Measurements from ENCODE around the gene ABCB4. TPM values are rescaled to one million over a fixed set of nuclear protein-coding genes. Genes with fewer than 3 reads are reported as not detected.

ABCB4 gene
- total RNA-seq, 2 experiments from 2014 or later = not detected

GRCh38 chr7:87435546-87435945 lies 39.9 kb downstream of the ABCB4 start:
- Mint-ChIP-seq H3K36me3 (ENCODE audit: low read depth) (no peaks in the 10 kb centered on the region), H3K27ac (no peak overlapping the region), H3K9me3 (no peaks in the 10 kb centered on the region), H3K4me3 (no peak overlapping the region), H3K27me3 (peaks cover 7% of the 10 kb centered on the region), H3K4me1 (no peaks in the 10 kb centered on the region)
- ChIA-PET CTCF (interaction anchor here (0.6 to 1.6 kb wide), 3 partner anchors 14 to 415 kb away, joined by 3 to 4 read pairs (median 3); no protein-coding TSS in a partner anchor), POLR2A (no interaction called here)
- no peak for DNase-seq

DNA sequence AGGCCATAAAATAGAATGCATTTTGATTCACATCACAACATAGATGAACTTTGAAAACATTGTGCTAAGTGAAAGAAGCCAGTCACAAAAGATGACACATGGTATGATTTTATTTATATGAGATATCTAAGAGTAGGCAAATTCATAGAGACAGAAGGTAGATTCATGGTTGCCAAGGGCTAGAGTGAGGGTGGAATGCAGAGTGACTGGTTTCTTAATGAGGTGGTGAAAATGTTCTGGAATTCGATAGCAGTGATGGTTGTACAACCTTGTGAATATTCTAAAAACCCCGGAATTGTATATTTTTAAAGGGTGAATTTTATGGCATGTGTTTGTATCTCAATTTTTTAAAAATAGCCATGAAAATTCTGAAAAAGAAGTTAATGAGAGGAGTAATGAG lies 42.9 kb downstream of the ABCB4 start:
- no peak overlapping the region for H3K4me3 Mint-ChIP-seq
- POLR2A ChIA-PET = no interaction called here
- no peaks in the 10 kb centered on the region for H3K4me1 Mint-ChIP-seq
- no peak for DNase-seq
- H3K9me3 Mint-ChIP-seq = no peaks in the 10 kb centered on the region
- H3K27me3 Mint-ChIP-seq = peaks cover 13% of the 10 kb centered on the region
- no peak overlapping the region for H3K27ac Mint-ChIP-seq
- CTCF ChIA-PET = interaction anchor here (0.7 kb wide), 1 partner anchor 132 kb away, joined by 3 read pairs; no protein-coding TSS in a partner anchor
- no peaks in the 10 kb centered on the region for H3K36me3 Mint-ChIP-seq (ENCODE audit: low read depth)

DNA sequence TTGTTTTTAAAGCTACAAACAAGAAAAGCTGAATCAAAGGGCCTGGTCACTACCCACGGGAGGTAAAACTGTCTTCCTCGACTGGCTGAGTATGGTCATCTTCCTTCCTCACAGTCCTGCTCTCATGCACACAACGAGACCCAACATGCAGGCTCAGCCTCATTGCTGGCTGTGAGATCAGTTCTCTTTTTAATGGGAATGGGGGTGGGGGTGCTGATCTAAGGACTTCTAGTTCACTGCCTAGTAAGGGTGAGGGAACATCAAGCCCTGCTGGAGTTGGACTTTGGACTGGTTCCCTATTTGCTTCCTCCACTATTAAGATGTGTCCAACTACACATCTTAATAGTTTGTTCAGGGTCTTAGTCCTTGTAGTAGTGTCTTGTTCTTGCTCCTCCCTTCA lies 48.2 kb downstream of the ABCB4 start:
- ChIA-PET CTCF (no interaction called here), POLR2A (no interaction called here)
- H3K27ac Mint-ChIP-seq = no peak overlapping the region
- no peaks in the 10 kb centered on the region for H3K4me1 Mint-ChIP-seq
- DNase-seq = no peak
- no peaks in the 10 kb centered on the region for H3K36me3 Mint-ChIP-seq (ENCODE audit: low read depth)
- no peak overlapping the region for H3K4me3 Mint-ChIP-seq
- H3K27me3 Mint-ChIP-seq = peaks cover 15% of the 10 kb centered on the region
- no peaks in the 10 kb centered on the region for H3K9me3 Mint-ChIP-seq

GRCh38 chr7:87426160-87426559 lies 49.3 kb downstream of the ABCB4 start:
- Mint-ChIP-seq H3K27ac (no peak overlapping the region), H3K27me3 (peaks cover 15% of the 10 kb centered on the region), H3K4me3 (no peak overlapping the region), H3K9me3 (no peaks in the 10 kb centered on the region), H3K4me1 (no peaks in the 10 kb centered on the region), H3K36me3 (ENCODE audit: low read depth) (no peaks in the 10 kb centered on the region)
- CTCF ChIA-PET = no interaction called here
- DNase-seq = no peak
- POLR2A ChIA-PET = no interaction called here

- DNase-seq = no peak
- peaks cover 16% of the 10 kb centered on the region for H3K27me3 Mint-ChIP-seq
- ChIA-PET CTCF (interaction anchor here (1.4 kb wide), 1 partner anchor 10 kb away, joined by 3 read pairs; no protein-coding TSS in a partner anchor), POLR2A (no interaction called here)
- H3K9me3 Mint-ChIP-seq = no peaks in the 10 kb centered on the region
- no peak overlapping the region for H3K27ac Mint-ChIP-seq
- no peaks in the 10 kb centered on the region for H3K36me3 Mint-ChIP-seq (ENCODE audit: low read depth)
- H3K4me1 Mint-ChIP-seq = no peaks in the 10 kb centered on the region
- no peak overlapping the region for H3K4me3 Mint-ChIP-seq
Observed at GRCh38 chr7:87424075-87424474, 51.4 kb downstream of the ABCB4 start.

DNA sequence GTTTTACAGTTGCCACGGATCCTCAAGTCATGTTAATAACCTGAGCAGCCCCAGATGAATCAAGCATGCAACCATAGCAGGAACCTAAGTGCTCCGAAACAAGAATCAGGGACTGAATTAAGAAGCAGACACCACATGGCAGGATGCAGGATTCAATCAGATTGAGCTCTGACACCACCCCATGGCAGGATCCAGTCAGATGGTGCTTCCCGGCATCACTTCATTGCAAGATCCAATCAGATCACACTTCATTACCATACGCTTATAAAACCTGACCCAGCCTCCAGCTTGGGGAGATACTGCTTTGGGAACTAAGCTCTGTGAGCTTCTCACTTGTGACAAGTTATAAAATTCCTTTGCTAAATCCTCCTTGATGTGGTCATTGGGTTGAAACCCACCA lies 55.3 kb downstream of the ABCB4 start:
- Mint-ChIP-seq H3K4me3 (no peak overlapping the region), H3K9me3 (no peaks in the 10 kb centered on the region), H3K4me1 (no peaks in the 10 kb centered on the region), H3K36me3 (ENCODE audit: low read depth) (no peaks in the 10 kb centered on the region), H3K27ac (no peak overlapping the region), H3K27me3 (peaks cover 15% of the 10 kb centered on the region)
- POLR2A ChIA-PET = no interaction called here
- DNase-seq = no peak
- CTCF ChIA-PET = interaction anchor here (9.2 kb wide), 1 partner anchor 104 kb away, joined by 125 read pairs; no protein-coding TSS in a partner anchor

DNA sequence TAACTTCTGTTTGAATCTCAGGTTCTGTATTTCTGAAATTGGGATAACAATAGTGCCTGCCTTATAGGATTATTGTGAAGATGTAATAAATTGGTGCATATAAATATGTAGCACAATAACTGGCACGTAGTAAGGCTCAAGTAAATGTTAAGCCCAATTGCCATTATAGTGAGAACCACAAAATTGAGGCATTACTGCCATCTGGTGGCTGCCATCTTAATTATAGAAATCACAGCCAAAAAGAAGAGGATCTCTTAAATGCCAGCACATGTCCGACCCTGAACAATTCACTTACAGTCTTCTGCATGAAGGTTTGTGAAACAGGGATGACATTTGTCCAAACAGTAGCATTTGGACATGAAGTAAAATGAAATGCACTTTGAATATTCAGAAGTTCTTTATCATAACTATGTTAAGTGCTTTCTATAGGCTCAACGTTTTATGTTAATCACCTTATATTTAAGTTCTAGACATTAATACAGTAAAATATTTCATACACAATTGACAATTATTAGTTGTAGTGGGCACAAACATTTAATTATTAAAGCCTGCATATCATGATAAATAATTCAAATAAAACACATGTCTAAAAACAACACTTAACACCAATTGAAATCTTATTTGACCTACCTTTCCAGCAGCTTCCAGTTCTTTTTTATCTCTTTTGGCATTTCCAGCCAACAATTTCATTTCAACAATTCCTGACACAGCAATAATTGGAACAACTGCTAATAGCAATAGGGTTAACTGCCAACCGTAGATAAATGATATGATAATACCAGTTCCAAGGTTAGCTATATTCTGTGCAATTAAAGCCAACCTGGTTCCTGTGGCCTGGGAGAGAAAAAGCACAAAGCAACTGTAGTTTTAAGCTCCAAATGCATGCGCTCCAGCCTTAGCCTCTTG lies 58.5 kb downstream of the ABCB4 start:
- CTCF ChIA-PET = interaction anchor here (0.6 to 9.2 kb wide), 11 partner anchors 8 to 181 kb away, joined by 3 to 125 read pairs (median 4); partner anchors contain the start of gene CROT
- Mint-ChIP-seq H3K4me3 (no peak overlapping the region), H3K9me3 (no peaks in the 10 kb centered on the region), H3K36me3 (ENCODE audit: low read depth) (no peaks in the 10 kb centered on the region), H3K27me3 (peaks cover 10% of the 10 kb centered on the region), H3K27ac (no peak overlapping the region), H3K4me1 (no peaks in the 10 kb centered on the region)
- peak; percentile 66 for DNase-seq
- POLR2A ChIA-PET = no interaction called here

GRCh38 chr7:87414794-87415188 lies 60.7 kb downstream of the ABCB4 start:
- ChIA-PET POLR2A (interaction anchor here (1.2 kb wide), 1 partner anchor 68 kb away, joined by 3 read pairs; no protein-coding TSS in a partner anchor), CTCF (interaction anchor here (1.0 to 9.2 kb wide), 7 partner anchors 9 to 106 kb away, joined by 3 to 125 read pairs (median 4); no protein-coding TSS in a partner anchor)
- Mint-ChIP-seq H3K4me3 (no peak overlapping the region), H3K27me3 (peaks cover 8% of the 10 kb centered on the region), H3K4me1 (no peaks in the 10 kb centered on the region), H3K27ac (no peak overlapping the region), H3K9me3 (no peaks in the 10 kb centered on the region), H3K36me3 (ENCODE audit: low read depth) (no peaks in the 10 kb centered on the region)
- no peak for DNase-seq

- Mint-ChIP-seq H3K4me1 (no peaks in the 10 kb centered on the region), H3K36me3 (ENCODE audit: low read depth) (no peaks in the 10 kb centered on the region), H3K9me3 (no peaks in the 10 kb centered on the region), H3K27me3 (peaks cover 8% of the 10 kb centered on the region), H3K4me3 (no peak overlapping the region), H3K27ac (no peak overlapping the region)
- CTCF ChIA-PET = interaction anchor here (1.1 to 9.2 kb wide), 4 partner anchors 10 to 98 kb away, joined by 3 to 125 read pairs (median 4); no protein-coding TSS in a partner anchor
- POLR2A ChIA-PET = no interaction called here
- DNase-seq = no peak
Observed at GRCh38 chr7:87413951-87414793, 61.3 kb downstream of the ABCB4 start.

- CTCF ChIA-PET = interaction anchor here (9.2 kb wide), 1 partner anchor 97 kb away, joined by 125 read pairs; no protein-coding TSS in a partner anchor
Observed at GRCh38 chr7:87413029-87413428, 62.5 kb downstream of the ABCB4 start.

DNA sequence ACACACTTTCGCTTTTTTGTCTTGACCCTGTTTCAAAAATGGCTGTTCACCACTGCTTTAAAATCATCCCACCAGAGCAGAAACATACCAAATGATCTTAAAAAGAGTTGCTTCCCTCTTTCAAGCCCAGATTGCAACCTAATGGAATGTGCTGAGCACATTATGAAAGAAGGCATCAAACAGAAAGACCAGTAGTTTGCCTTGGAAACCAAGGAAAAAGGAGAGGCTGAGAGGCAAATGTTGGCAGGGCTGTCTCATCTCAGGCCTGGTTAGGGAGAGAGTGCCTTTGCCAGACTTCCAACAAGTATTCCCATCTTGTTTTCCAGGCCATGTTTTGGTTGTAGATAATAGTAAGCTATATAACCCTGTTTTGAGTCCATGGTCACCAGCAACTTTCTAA lies 64.3 kb downstream of the ABCB4 start:
- H3K4me3 Mint-ChIP-seq = no peak overlapping the region
- H3K27ac Mint-ChIP-seq = no peak overlapping the region
- CTCF ChIA-PET = no interaction called here
- POLR2A ChIA-PET = no interaction called here
- no peaks in the 10 kb centered on the region for H3K9me3 Mint-ChIP-seq
- H3K27me3 Mint-ChIP-seq = peaks cover 8% of the 10 kb centered on the region
- DNase-seq = no peak
- no peaks in the 10 kb centered on the region for H3K36me3 Mint-ChIP-seq (ENCODE audit: low read depth)
- H3K4me1 Mint-ChIP-seq = no peaks in the 10 kb centered on the region

More at GRCh38 chr7:87413029-87413428, 62.5 kb downstream of the ABCB4 start:
- H3K27ac Mint-ChIP-seq = no peak overlapping the region
- H3K4me1 Mint-ChIP-seq = no peaks in the 10 kb centered on the region
- no peaks in the 10 kb centered on the region for H3K36me3 Mint-ChIP-seq (ENCODE audit: low read depth)
- H3K9me3 Mint-ChIP-seq = no peaks in the 10 kb centered on the region
- POLR2A ChIA-PET = no interaction called here
- no peak for DNase-seq
- H3K4me3 Mint-ChIP-seq = no peak overlapping the region
- peaks cover 4% of the 10 kb centered on the region for H3K27me3 Mint-ChIP-seq

GRCh38 chr7:87404674-87405073 lies 70.8 kb downstream of the ABCB4 start:
- Mint-ChIP-seq H3K27ac (no peak overlapping the region), H3K27me3 (peaks cover 4% of the 10 kb centered on the region), H3K4me1 (no peaks in the 10 kb centered on the region), H3K36me3 (ENCODE audit: low read depth) (no peaks in the 10 kb centered on the region), H3K4me3 (no peak overlapping the region), H3K9me3 (no peaks in the 10 kb centered on the region)
- DNase-seq = no peak
- ChIA-PET POLR2A (no interaction called here), CTCF (no interaction called here)

- Mint-ChIP-seq H3K27me3 (no peaks in the 10 kb centered on the region), H3K4me1 (peaks cover under 1% of the 10 kb centered on the region), H3K36me3 (ENCODE audit: low read depth) (peaks cover 21% of the 10 kb centered on the region), H3K9me3 (no peaks in the 10 kb centered on the region), H3K4me3 (no peak overlapping the region), H3K27ac (no peak overlapping the region)
- DNase-seq = no peak
- ChIA-PET CTCF (no interaction called here), POLR2A (no interaction called here)
Observed at GRCh38 chr7:87398446-87398845, 77.0 kb downstream of the ABCB4 start.

Data from activated CD4-positive, alpha-beta memory T cell treated with anti-CD3 and anti-CD28 coated beads, Interleukin-2, amount 10 ng/mL, durations not matched to agents 7 days and 5 days (primary cell).